Astrocyte of the cerebellum (primary cell): ENCODE data around the gene SPINK8.

Experiments used
- DNase-seq: peaks from one replicate; pipeline ENCODE4 v3.0.0-alpha.2; 2011; ENCODE audit warnings: low read depth
- H3K4me3 ChIP-seq: 2 replicates; pipeline ENCODE4 v1.5.1; 2011; ENCODE audit warnings: mild to moderate bottlenecking, low read depth, low read length, moderate library complexity
- in situ Hi-C: cut with HindIII; loops from 2 replicates; pipeline ENCODE4 v1.10.0; 2017; ENCODE audit warnings: low sequenced_read_pairs
- TF ChIP-seq, protein P1 (sequence below): IDR thresholded peaks from 2 replicates; pipeline ENCODE4 v1.5.1; 2012; ENCODE audit warnings: low read length, low read depth, moderate library complexity, mild to moderate bottlenecking; ENCODE audit errors: missing control alignments

The SPINK8 gene

DNA sequence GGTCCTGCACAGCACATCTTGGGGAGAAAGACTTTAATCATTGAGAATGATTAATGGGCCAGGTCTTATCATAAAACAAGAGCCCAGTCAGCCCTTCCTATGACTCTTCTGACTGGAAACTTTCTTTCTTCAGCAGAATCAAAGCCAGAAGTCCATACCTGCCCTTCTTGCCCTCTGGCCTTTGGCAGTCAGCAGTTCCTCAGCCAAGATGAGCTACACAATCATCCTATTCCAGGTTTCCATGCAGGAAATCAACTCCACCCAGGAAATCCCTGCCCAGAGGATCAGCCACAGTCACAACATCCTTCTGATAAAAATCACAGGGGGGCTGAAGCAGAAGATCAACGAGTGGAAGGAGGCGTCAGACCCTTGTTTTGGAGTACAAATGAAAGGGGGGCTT, 65.7 kb downstream of the SPINK8 start:
- no peak overlapping the region for H3K4me3 ChIP-seq
- DNase-seq: no peak
- TF ChIP-seq, protein P1, sequence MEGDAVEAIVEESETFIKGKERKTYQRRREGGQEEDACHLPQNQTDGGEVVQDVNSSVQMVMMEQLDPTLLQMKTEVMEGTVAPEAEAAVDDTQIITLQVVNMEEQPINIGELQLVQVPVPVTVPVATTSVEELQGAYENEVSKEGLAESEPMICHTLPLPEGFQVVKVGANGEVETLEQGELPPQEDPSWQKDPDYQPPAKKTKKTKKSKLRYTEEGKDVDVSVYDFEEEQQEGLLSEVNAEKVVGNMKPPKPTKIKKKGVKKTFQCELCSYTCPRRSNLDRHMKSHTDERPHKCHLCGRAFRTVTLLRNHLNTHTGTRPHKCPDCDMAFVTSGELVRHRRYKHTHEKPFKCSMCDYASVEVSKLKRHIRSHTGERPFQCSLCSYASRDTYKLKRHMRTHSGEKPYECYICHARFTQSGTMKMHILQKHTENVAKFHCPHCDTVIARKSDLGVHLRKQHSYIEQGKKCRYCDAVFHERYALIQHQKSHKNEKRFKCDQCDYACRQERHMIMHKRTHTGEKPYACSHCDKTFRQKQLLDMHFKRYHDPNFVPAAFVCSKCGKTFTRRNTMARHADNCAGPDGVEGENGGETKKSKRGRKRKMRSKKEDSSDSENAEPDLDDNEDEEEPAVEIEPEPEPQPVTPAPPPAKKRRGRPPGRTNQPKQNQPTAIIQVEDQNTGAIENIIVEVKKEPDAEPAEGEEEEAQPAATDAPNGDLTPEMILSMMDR: no peak
- in situ Hi-C loops: loop anchor here (25.0 kb wide), 1 partner anchor 170 kb away; the partner anchor contains the start of genes ATRIP, CCDC51, PLXNB1 and TMA7

DNA sequence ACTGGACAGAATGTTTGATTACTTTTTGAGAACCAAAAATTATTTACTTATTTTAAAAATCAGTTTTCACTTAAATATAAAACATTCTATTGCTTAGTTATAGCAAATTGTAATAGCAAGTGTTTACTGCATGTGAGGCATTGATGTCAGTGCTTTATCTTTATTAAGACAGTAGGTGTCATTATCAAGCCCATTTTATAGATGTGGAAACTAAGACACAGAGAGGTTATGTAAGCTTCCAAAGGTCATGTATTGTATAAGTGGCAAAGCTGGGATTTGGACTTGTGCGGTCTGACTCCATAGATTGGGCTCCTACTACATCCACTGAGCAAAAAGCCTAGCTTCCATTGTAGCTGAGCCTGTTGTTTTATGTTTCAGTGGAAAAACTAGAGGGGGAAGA, 74.9 kb downstream of the SPINK8 start:
- in situ Hi-C loops: loop anchor here (5.0 to 25.0 kb wide), 2 partner anchors 36 to 179 kb away; partner anchors contain the start of genes ATRIP, CAMP, CCDC51 and PLXNB1
- no peak for DNase-seq
- TF ChIP-seq, protein P1: no peak
- H3K4me3 ChIP-seq: no peak overlapping the region
